Transverse colon (tissue), 3 donors: ENCODE measurements around the gene KIAA0232.

ENCODE experiments used
- CTCF ChIP-seq, 5 experiments: fragments of 200-600 bp in 3 of 5; fragments of 450-650 bp in 2 of 5; sonication (generic) in 3 of 5; IDR thresholded peaks; 1 replicate in 2 of 5; 2 replicates in 3 of 5; pipeline ENCODE4 v1.5.1; 2016 to 2017; ENCODE audit warnings: antibody characterized with exemption in 5 of 5, inconsistent platforms in 3 of 5, mild to moderate bottlenecking in 2 of 5, moderate library complexity in 1 of 5
- EP300 ChIP-seq: sonication (generic); formaldehyde crosslinking; IDR thresholded peaks from one replicate; pipeline ENCODE4 v1.6.1; 2017; ENCODE audit warnings: antibody characterized with exemption, low read depth

GRCh38 chr4:6834867-6835266 is 52.3 kb downstream of the KIAA0232 start:
- TF ChIP-seq CTCF (IDR thresholded peaks at IDR 0.05): no peak
- TF ChIP-seq EP300: no peak
